D341Med (cell line): ENCODE measurements around the gene OXNAD1.

Experiments used
- DNase-seq: peaks from one replicate; pipeline ENCODE4 v3.0.0; 2012; ENCODE audit warnings: low spot score

Gene OXNAD1

DNA sequence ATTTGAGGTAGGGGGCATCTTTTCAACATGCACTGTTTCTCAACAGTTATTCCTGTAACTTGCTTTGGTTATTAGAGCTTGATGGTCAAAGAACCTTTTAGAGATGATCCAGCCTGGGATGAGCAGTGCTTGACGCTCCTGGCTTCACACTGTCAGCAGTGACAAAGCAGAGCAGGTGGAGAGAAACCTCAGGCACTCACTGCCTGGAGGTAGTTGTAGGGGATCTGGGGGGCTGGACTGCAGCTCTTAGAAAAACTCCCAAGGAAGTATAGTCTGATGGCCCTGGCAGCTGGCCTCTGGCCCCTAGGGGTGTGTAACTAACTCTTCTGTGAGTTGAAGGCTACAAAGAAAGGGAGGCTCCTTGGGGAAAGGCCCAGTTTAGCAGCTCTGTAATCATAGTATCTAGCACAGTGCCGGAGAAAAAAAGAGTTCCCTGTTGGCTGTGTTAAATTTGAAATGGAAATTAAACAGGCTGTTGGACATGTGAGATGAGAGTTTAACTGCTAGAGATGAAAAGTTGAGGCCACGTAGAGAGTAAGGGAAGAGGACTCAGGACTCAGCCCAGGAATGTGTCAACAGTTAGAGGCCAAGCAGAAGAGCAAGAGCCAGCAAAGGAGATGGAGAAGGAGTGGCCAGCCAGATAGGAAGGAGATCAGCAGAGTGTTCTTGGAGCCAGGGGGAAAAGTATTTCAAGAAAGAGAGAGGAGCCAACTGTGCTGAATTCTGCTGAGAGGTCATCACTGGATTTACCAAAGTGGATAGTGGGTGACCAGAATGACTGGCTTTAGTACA is 14.2 kb downstream of the OXNAD1 start:
- DNase-seq: no peak

GRCh38 chr3:16280671-16281070 is 15.7 kb downstream of the OXNAD1 start:
- DNase-seq: no peak

DNA sequence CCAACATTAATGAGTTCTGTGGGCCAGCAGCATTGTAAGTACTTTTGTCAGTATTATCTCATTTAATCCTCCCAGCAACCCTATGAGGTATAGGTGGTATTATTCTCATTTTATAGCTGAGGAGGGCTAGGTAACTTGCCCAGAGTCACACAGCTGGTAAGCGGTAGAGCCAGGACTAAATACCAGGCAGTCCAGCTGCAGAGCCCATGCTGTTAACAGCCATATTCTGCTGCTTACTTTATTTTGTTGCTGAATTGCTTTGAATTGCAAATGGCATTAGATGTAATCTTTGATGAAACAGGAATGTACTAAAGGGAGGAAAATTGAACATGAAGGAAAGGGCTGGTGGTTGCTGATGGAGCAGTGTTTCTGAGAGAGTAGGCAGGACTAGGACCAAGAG is 19.6 kb downstream of the OXNAD1 start:
- DNase-seq: no peak

GRCh38 chr3:16286161-16286560 is 21.1 kb downstream of the OXNAD1 start:
- DNase-seq: no peak

DNA sequence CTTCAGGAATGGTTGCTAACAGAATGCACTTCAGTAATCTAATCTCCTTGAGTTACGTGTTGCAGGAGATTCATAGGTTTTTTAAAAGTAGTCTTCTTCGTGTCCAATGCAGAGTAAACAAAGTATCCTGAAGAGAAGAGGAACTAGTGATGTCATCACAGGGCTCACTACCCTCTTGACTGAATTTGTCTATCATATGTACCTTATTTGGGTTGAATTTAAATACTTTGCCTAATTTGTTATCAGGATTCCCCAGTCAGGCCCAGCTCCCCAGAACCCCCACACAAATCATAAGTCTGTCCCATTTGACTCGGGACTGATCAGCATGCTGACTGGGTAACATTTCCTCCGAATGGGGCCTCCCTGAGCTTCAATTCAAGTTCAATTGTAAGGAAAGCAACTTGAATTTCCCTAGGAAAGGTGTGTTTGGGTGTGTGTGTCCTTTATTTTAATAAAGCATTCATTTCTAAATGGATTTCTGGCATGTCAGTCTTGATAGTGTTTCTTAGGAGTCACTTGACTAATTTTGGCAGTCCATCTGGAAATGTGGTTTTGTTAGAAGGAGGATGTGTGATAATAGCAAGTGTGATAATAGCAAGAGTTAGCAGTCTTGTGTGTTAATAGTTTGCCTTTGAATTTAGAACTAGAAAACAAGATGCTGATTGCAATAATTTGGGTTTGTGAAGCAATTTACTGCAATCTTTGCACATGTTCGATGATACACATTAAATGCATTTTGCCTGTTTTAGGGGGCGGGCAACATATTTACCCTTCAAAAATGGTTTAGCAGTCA is 21.9 kb downstream of the OXNAD1 start:
- no peak for DNase-seq

- DNase-seq: no peak
These were observed 23.7 kb downstream of the OXNAD1 start for GRCh38 chr3:16288664-16289063.

DNA sequence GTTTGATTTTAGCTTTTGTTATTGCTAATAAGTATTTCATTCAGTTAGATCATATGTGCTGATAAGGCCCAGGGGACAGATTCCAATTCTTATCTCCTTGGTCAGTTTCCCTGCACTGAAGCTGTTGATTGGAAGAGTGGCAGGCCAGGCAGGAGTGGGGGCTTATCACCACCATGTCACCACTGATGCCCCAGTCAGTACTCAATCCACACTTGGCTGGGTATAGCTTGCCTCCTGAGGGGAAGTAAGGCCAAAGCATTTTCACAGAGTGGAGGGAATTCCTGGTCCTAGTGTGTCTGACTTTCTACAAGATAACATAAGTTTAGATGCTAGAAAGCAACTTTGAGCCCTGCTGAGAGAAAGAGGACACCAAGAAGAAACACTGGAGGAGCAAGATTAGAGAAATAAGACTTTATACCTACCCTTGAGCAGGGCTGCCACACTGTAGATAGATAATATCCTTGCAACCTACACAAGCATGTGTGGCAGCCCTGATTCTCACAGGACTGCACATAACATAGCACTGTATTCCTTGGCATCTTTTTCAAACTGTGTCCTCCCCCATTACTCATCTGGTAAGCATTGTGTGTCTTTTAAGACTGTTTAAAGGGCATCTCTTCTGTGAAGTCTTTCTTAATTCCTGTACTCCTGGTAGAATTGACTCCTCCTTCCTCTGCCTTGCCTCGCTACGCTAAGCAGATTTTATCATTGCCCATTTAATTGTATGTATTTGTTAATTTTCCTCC is 24.3 kb downstream of the OXNAD1 start:
- DNase-seq: no peak

DNA sequence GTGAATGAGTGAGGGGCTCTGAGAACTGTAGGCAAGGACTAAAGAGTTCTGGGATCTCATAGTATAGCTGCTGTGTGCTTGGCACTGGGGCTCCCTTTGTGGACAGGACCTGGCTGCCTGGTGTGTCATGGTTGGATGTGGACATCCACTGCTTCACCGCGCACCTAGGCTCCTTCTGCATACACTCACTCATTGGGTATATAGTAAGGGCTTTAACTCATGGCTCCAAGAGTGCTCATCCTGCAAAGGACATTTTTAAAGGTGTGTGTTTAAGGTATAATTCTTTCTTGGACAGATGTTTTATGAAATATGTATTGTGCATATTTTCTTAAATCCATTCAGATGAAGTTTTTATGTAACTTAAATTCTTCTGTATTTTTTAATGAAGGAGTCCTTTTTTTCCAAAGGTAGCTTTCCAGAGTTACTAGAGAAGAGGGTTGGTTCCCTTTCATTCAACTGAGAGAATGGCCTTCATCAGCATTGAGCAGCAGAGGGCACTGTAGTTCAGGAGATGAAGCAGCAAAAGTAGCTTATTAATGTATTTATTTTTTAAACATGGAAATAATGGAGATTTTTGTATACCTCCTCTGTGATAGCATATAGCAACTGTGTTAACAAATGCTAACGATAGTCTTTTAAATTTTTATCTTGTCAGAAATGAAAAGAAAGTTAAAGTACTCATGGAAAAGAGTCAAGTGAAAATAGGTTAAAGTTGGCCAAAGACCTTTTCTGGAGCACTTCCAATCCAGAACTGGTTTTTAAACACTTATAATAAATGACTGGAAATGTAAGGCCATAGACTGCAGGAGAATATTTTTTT is 25.2 kb downstream of the OXNAD1 start:
- peak; percentile 46 for DNase-seq

- DNase-seq: no peak
These were observed 25.8 kb downstream of the OXNAD1 start for GRCh38 chr3:16290827-16291196.

DNA sequence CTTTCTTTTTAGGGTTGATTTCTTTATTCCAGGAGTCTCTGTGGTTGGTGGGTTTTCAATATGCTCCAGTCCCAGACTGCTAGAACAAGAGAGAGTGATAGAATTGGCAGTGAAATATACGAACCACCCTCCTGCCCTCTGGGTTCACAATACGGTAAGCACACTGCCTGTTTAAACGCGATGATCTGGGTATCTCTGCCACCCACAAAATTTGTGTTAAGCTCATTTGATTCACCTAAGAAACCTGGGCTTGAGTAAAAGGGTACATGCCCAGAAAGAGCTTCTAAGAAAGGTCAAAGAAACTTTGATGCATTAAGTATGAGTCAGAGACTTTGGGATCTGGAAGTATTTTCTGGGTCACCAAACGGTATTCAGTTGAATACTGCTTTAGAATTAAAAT is 29.8 kb downstream of the OXNAD1 start:
- no peak for DNase-seq

DNA sequence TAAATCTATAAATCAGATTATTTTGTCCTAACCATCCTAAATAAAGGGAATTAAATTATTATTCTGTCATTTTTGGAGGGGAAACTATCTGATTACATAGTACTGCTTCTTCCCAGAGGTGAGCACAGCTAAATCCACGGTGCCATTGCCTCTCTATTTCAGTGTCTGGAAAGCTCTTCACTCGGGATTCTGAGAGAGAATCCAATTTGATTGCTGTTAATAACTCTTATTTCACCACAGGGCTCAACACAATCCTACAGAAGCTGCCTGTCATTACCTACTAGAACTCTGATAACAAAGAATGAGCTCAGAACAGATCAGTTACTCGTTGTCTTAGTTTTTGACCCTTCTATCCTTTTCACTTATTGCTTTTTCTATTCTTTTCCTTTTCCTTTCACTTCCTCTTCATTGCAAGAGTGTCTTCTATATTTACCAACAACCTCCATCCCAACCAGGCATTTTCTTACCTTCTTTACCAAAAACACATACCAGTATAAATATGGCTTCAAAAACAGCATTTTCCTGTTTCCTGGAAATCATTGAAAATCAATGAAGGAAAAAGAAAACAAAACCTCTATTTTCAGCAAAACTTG is 30.4 kb downstream of the OXNAD1 start:
- no peak for DNase-seq

GRCh38 chr3:16297997-16298885 is 33.2 kb downstream of the OXNAD1 start:
- no peak for DNase-seq

DNA sequence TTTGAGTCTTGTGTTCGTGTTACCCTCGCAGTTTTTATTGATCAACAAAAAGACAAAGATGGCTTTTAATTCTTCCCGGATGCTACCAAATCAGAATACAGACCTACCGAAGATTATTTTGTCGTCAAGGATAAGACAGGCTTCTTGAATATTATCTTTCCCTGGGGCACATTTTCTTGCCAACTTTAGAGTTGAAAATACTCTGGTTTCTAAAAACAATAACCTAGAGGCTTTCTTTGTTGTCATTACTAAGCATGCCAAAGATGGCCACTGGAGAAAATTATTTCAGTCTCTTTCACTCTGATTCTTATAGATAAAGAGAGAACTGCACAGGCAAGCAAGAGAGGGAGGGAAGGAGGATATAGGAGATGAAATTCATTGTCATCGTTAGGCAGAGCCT is 33.9 kb downstream of the OXNAD1 start:
- DNase-seq: no peak

DNA sequence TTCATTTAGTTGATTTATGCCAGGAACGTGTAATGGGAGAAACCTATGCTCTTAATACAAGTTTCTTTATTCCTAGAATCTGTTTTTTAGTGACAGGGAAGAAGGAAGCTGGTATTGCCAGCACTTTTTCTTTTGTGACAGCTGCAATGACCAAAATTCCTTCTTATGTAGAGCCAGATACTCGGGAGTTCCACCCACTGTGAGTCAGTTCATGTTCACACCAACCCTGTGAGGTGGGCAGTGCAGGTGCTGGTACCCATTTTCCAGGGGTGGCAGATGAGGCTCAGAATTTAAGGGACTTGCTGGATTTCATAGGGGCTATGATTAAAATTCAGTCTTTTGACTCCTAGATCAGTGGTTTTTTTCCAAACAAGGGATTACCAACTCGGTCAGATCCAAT is 34.7 kb downstream of the OXNAD1 start:
- DNase-seq: no peak

DNA sequence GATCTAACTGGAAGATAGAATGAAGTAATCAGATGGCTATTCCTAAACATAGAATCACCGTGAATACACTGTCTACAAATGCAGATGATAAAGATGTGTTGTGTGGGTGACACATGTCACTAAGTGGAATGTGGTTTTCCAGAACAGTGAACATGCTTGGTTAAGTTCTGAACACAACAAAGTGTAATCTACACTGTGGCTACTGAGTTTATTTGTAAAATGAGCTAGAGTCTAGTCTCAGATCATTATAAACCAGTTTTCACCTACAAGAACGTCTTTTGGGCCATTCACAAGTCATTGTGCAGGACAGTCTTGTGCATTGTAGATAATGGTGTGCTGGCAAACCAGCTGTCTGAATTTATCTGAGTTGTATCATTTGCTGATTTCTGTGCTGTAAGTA is 35.3 kb downstream of the OXNAD1 start:
- no peak for DNase-seq

- no peak for DNase-seq
These were observed 35.9 kb downstream of the OXNAD1 start for GRCh38 chr3:16300881-16301359.

DNA sequence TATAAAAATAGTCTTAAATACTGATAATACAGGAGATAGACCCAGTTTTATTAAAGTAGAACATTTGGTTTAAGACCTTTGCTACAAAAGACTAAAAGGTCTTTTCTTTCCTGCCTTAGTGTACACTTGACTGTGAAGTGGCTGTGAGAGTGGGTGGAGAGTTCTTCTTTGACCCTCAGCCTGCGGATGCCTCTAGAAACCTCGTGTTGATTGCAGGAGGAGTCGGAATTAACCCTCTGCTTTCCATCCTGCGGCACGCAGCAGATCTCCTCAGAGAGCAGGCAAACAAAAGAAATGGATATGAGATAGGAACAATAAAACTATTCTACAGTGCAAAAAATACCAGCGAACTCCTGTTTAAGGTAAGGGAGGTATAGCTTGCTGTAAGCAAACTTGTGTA is 36.5 kb downstream of the OXNAD1 start:
- DNase-seq: no peak

GRCh38 chr3:16302082-16302631 is 37.1 kb downstream of the OXNAD1 start:
- DNase-seq: no peak

GRCh38 chr3:16303037-16303575 is 38.1 kb downstream of the OXNAD1 start:
- DNase-seq: no peak
